Hepatocyte (in vitro differentiated cells): ENCODE results near the gene IDUA. TPM values are rescaled to one million over a fixed set of nuclear protein-coding genes. Genes with fewer than 3 reads are reported as not detected.

Source experiments
- DNase-seq: peaks from one replicate; pipeline ENCODE4 v3.0.0-alpha.2; 2016; ENCODE audit warnings: low spot score
- H2AFZ ChIP-seq: fragments of 200-600 bp; sonication (generic); 2 replicates; pipeline ENCODE4 v1.6.0; 2016; ENCODE audit warnings: antibody characterized with exemption, mild to moderate bottlenecking
- H3K27ac ChIP-seq: fragments of 200-600 bp; sonication (generic); 2 replicates; pipeline ENCODE4 v1.5.1; 2016; ENCODE audit warnings: mild to moderate bottlenecking
- H3K27me3 ChIP-seq: fragments of 200-600 bp; sonication (generic); 2 replicates; pipeline ENCODE4 v1.6.1; 2016
- H3K36me3 ChIP-seq: fragments of 200-600 bp; sonication (generic); replicated peaks from 2 replicates; pipeline ENCODE4 v1.5.1; 2016; ENCODE audit warnings: low read depth; ENCODE audit not compliant: insufficient read depth
- H3K4me1 ChIP-seq: fragments of 200-600 bp; sonication (generic); 2 replicates; pipeline ENCODE4 v1.5.1; 2016; ENCODE audit warnings: mild to moderate bottlenecking, moderate library complexity; ENCODE audit not compliant: insufficient read depth
- H3K4me2 ChIP-seq: fragments of 200-600 bp; sonication (generic); 2 replicates; pipeline ENCODE4 v1.6.0; 2016
- H3K4me3 ChIP-seq: fragments of 200-600 bp; sonication (generic); 2 replicates; pipeline ENCODE4 v1.5.1; 2016; ENCODE audit warnings: mild to moderate bottlenecking
- H3K79me2 ChIP-seq: fragments of 200-600 bp; sonication (generic); 2 replicates; pipeline ENCODE4 v1.6.0; 2017; ENCODE audit warnings: mild to moderate bottlenecking
- H3K9me2 ChIP-seq: fragments of 200-600 bp; sonication (generic); replicated peaks from 2 replicates; pipeline ENCODE4 v1.6.0; 2017; ENCODE audit warnings: mild to moderate bottlenecking; ENCODE audit not compliant: insufficient read depth
- H3K9me3 ChIP-seq: fragments of 200-600 bp; sonication (generic); 2 replicates; pipeline ENCODE4 v1.5.1; 2016; ENCODE audit warnings: low read depth, mild to moderate bottlenecking
- H4K20me1 ChIP-seq: fragments of 200-600 bp; sonication (generic); 2 replicates; pipeline ENCODE4 v1.6.0; 2016; ENCODE audit warnings: mild to moderate bottlenecking; ENCODE audit not compliant: insufficient read depth, poor library complexity, severe bottlenecking
- EZH2 ChIP-seq: fragments of 200-600 bp; sonication (generic); IDR thresholded peaks from 2 replicates; pipeline ENCODE4 v1.6.1; 2016; ENCODE audit warnings: antibody characterized with exemption, mild to moderate bottlenecking, borderline replicate concordance
- EZH2phosphoT487 ChIP-seq: fragments of 200-600 bp; sonication (generic); IDR thresholded peaks from one replicate; pipeline ENCODE4 v1.6.1; 2018; ENCODE audit warnings: antibody characterized with exemption, mild to moderate bottlenecking, low read depth, moderate library complexity; ENCODE audit not compliant: unreplicated experiment, severe bottlenecking
- WGBS: methylation state at CpG from one replicate; pipeline ENCODE4 v1.1.6; 2016; ENCODE audit warnings: low lambda C conversion rate; ENCODE audit errors: missing lambda C conversion rate; 5-methylcytosine and 5-hydroxymethylcytosine counted together
- polyA plus RNA-seq: library from polyadenylated mRNA; unstranded; fragments of >200 nt; fragmentation: Nextera tagmentation; extraction: Ambion mirVana; gene quantifications from 2 replicates; pipeline ENCODE4 v1.2.1, GENCODE V29; 2016
- total RNA-seq: library from RNA; depleted of rRNA; stranded (reverse); fragments of >200 nt; gene quantifications from 2 replicates; pipeline ENCODE4 v1.2.3, GENCODE V29; 2014
- TF ChIP-seq, protein P1 (sequence below): fragments of 200-600 bp; sonication (generic); IDR thresholded peaks from 2 replicates; pipeline ENCODE4 v1.5.1; 2016; ENCODE audit warnings: antibody characterized with exemption, mild to moderate bottlenecking; ENCODE audit not compliant: poor library complexity

Gene IDUA
- total and polyA plus RNA-seq, 2 experiments from 2014 or later = 13.1 to 82.6 TPM

DNA sequence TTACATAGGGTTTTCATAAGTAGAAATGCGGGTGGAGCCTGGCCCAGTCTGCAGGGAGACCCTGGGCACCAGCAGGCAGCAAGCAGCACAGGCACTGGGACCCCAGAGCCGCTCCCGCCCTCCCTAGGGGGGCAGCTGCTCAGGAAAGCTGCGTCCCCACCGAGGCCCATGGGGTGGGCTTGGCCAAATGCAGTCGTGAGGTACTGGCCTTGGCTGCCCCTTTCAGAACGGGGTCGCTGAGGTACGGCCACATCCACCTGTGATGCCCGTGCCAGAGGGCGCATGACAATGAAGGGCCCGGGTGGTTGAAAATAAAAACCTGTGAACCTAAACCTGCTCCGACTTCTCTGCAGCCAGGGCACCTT is 37.9 kb upstream of the IDUA start:
- no peak overlapping the region for H2AFZ ChIP-seq
- DNase-seq = no peak
- no peak overlapping the region for H3K4me3 ChIP-seq
- no peak overlapping the region for H3K4me2 ChIP-seq
- H3K4me1 ChIP-seq = peaks cover 3% of the 10 kb centered on the region
- H3K9me3 ChIP-seq = no peaks in the 10 kb centered on the region
- 94% methylated on average over 13 of the region's 13 CpGs for WGBS
- no peaks in the 10 kb centered on the region for H3K27me3 ChIP-seq
- TF ChIP-seq, protein P1, sequence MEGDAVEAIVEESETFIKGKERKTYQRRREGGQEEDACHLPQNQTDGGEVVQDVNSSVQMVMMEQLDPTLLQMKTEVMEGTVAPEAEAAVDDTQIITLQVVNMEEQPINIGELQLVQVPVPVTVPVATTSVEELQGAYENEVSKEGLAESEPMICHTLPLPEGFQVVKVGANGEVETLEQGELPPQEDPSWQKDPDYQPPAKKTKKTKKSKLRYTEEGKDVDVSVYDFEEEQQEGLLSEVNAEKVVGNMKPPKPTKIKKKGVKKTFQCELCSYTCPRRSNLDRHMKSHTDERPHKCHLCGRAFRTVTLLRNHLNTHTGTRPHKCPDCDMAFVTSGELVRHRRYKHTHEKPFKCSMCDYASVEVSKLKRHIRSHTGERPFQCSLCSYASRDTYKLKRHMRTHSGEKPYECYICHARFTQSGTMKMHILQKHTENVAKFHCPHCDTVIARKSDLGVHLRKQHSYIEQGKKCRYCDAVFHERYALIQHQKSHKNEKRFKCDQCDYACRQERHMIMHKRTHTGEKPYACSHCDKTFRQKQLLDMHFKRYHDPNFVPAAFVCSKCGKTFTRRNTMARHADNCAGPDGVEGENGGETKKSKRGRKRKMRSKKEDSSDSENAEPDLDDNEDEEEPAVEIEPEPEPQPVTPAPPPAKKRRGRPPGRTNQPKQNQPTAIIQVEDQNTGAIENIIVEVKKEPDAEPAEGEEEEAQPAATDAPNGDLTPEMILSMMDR = no peak
- no peak for TF ChIP-seq EZH2
- TF ChIP-seq EZH2phosphoT487 = no peak
- H3K79me2 ChIP-seq = no peaks in the 10 kb centered on the region
- H3K9me2 ChIP-seq = no peaks in the 10 kb centered on the region
- H3K27ac ChIP-seq = no peak overlapping the region
- no peaks in the 10 kb centered on the region for H4K20me1 ChIP-seq
- H3K36me3 ChIP-seq = no peaks in the 10 kb centered on the region

GRCh38 chr4:949656-950055 is 37.2 kb upstream of the IDUA start:
- H3K9me2 ChIP-seq = no peaks in the 10 kb centered on the region
- no peak overlapping the region for H2AFZ ChIP-seq
- H3K27me3 ChIP-seq = no peaks in the 10 kb centered on the region
- TF ChIP-seq EZH2 = no peak
- TF ChIP-seq, protein P1 = no peak
- TF ChIP-seq EZH2phosphoT487 = no peak
- H3K36me3 ChIP-seq = no peaks in the 10 kb centered on the region
- no peaks in the 10 kb centered on the region for H3K79me2 ChIP-seq
- 92% methylated on average over 20 of the region's 20 CpGs for WGBS
- H3K27ac ChIP-seq = no peak overlapping the region
- no peak for DNase-seq
- H4K20me1 ChIP-seq = no peaks in the 10 kb centered on the region
- H3K4me1 ChIP-seq = peaks cover 3% of the 10 kb centered on the region
- H3K4me3 ChIP-seq = no peak overlapping the region
- H3K4me2 ChIP-seq = no peak overlapping the region
- no peaks in the 10 kb centered on the region for H3K9me3 ChIP-seq

- H3K27me3 ChIP-seq = no peaks in the 10 kb centered on the region
Measured at GRCh38 chr4:950136-951020, 36.5 kb upstream of the IDUA start.

More at GRCh38 chr4:950136-951020, 36.5 kb upstream of the IDUA start:
- Histone ChIP-seq H3K4me1 (peaks cover 3% of the 10 kb centered on the region), H3K36me3 (no peaks in the 10 kb centered on the region), H3K4me3 (no peak overlapping the region), H3K27ac (no peak overlapping the region), H3K79me2 (no peaks in the 10 kb centered on the region), H4K20me1 (no peaks in the 10 kb centered on the region), H3K9me2 (no peaks in the 10 kb centered on the region), H2AFZ (no peak overlapping the region), H3K9me3 (no peaks in the 10 kb centered on the region), H3K4me2 (no peak overlapping the region)
- no peak for TF ChIP-seq EZH2
- TF ChIP-seq EZH2phosphoT487 = no peak
- TF ChIP-seq, protein P1 = no peak
- 89% methylated on average over 26 of the region's 30 CpGs for WGBS
- DNase-seq = no peak
